Tongue (tissue), 2 donors: ENCODE measurements around the gene DENND5A. TPM values are rescaled to one million over a fixed set of nuclear protein-coding genes. Genes with fewer than 3 reads are reported as not detected.

ENCODE experiments used
- DNase-seq: peaks from one replicate; pipeline ENCODE4 v3.0.0-alpha.2; 2015
- total RNA-seq: library from RNA; depleted of rRNA; stranded (reverse); fragments of >200 nt; gene quantifications from one replicate; pipeline ENCODE4 v1.2.3, GENCODE V29; 2014

DENND5A gene
- total RNA-seq: 124 TPM

DNA sequence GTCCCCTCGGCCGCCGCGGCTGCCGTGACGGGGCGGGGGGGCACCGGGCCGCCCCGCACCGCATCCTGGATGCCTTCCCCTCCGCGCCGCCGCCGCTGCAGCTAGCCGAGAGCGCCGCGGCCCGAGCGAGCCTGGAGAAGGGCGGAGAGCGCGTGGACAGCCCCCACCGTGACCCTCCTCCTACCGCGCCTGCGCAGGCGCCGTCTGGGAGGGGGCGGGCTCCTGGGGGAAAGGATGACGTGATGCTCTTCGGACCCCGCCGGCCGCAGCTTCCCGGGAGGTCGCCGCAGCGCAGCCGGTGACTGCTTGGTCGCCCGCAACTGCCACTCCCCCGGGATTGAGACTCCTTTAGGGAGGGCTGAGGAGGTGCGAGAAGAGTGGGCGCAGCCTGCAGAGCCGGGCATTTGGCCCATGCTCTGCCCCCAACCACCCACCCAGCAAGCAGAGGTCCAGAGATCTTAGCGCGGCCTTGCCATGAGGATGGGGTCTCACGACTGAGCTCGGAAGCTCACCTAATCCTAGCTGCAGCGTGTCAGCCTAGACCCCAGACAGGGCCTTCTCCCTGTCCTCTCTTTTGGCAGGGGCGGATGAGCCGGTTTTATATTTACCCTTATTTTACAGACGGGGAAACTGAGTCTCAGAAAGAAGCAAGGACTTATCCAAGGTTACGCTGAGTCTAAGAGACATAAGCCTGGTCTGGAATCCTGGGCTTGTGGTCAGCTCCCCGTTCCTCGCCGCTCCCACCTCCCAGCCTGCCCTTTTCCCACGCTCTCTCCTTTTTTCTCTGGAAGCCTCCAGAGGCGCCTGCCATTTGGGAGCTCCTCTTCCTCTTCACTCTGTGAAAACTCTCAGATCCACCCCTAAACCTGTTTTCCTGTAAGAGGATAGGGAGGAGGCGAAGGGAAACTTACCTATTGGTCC lies at the start of gene DENND5A:
TSS of gene DENND5A (minus strand) at position 140 of the 921 bp plus-strand sequence. CDS start 281 bp downstream, outside the sequence.
- DNase-seq: peak; percentile 96

DNA sequence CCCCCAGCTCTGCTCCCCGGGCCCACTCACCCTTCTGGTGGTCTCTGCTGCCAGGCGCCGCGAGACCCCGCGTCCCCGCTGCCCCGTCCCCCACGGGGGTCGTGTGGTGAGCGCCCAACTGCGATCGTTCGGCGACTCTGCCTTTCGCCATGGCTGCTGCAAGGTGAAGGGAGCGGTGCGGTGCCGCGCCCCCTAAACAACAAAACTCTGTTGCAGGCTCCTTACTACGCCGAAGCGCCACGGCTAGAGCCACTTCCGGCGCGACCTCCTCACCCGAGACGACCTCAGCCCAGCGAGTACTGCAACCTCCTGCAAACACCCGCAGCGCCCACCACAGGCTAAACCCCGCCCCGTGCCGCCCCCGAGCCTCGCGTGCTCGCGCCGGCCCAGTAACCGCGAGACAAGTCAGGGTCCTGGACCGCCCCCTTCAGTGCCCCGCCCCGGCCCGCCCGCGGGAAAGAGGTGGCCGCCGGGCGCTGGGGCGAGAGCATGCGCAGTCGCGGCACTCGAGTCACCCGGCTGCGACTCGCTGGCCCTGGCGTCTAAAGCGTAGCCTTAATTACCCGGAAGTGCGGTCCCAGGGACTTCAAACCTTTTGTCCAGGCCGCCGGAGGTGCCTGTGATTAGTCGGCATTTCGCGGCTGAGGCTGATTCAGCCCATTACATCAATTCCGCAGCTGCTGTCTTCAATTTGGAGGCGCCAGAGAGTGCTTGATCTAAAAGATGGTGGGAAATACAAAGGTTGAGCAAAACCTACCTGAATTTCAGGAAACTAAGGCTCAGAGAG lies 49.3 kb upstream of the DENND5A start, which contains the start of gene TMEM41B:
TSS of gene TMEM41B (minus strand) at position 303 of the 787 bp plus-strand sequence. CDS start at position 151, 152 bp downstream.
- peak; percentile 99 for DNase-seq

DNA sequence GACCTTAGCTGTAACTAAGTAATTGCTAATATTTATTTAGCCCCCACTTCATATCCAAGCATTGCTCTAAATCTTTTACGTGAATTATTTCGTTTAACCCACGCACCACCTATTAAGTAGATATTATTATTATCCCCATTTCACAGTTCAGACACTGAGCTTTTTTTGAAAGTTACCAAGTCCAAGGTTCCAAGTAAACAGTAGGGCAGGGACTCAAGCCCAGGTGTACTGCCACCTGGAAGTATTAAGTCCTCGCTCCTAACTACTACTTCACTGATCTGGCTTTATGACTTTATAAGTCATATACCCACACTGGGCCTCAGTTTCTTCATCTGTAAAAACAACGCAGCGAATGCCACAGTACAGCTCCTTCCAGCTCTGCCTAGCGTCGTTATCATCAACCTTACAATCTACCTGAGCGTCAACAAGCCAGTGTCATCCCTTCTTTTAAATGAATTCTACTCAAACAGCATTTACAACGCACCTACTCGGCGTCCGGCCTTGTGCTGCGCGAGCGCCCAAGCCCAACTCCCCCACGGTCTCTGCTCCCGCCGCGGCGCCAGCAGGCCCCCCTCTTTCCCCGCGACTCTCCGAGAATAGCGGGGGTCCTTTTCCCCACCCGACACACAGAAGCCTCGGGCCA lies 48.6 kb upstream of the DENND5A start:
- peak; percentile 60 for DNase-seq

DNA sequence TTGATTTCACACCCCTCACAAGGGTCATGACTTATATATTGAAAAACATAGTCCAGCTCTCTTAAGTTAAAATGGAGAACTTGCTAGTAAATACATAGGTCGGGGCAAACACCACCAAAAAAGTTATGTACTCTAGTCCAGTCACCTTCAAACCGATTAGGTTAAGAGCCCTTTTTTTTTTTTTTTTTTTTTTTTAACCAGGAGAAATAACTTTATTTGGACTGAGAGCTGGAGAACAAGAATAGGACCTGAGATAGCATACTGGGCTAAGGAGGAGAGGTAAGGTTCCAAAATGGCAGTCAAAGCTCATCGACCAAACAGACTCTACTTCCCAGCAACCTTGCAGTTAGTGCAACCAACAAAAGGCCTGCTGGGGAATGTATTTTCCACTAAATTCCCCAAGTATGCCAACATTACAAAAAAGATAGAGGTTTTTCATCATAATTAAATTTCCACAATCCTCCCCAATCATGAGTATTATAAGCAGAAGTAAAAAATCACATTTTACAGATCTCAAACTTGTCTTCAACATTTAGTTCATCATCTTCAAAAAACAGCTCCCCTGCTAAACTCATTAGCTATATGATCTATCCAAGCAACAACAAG lies 45.4 kb upstream of the DENND5A start:
- DNase-seq: no peak

DNA sequence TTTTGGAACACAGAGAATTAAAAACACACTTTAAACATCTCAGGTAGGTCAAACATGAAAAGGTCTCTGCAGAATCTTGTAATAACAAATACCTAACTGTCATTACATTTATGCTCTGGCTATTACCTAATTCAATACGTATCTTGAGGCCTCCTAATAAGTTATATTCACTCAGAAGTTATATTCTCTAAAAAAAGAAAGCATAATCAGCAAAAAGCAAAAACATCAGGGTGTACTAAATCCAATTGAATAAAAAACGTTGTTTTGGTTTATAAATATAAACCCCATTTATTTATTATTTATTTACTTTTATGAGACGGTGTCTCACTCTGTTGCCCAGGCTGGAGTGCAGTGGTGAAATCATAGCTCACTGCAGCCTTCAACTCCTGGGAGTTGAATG lies 39.0 kb upstream of the DENND5A start:
- no peak for DNase-seq

DNA sequence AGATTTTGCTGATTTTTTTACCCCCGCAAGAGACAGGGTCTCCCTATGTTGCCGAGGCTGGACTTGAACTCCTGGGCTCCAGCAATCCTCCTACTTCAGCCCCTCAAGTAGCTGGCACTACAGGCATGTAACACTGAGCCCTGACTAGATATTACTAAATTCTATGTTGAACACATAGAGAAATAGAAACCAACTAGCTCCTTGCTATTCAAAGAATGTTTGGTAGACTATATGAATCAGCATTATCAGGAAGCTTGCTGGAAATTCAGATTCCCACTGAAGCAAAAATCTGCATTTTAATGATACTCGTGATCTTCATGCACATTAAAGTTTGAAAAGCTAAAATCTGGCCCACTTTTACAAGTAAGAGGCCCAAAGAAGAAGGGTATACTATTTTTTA lies 37.3 kb upstream of the DENND5A start:
- no peak for DNase-seq

DNA sequence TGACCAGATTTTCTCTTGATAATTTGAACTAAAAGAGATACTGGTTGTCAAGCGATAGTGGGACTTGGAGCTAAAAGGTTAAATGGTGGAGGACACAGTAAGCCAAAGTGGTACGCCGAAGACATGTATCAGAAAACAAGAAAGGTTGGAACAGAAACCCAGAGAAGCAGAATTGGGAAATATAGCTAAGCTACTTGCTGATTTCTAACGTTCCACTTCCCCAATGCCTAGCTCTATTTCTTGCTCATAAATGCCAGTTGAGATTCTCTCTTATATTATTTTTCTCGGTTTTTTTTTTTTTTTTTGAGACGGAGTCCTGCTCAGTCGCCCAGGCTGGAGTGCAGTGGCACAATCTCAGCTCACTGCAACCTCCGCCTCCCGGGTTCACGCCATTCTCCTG lies 36.6 kb upstream of the DENND5A start:
- DNase-seq: no peak

DNA sequence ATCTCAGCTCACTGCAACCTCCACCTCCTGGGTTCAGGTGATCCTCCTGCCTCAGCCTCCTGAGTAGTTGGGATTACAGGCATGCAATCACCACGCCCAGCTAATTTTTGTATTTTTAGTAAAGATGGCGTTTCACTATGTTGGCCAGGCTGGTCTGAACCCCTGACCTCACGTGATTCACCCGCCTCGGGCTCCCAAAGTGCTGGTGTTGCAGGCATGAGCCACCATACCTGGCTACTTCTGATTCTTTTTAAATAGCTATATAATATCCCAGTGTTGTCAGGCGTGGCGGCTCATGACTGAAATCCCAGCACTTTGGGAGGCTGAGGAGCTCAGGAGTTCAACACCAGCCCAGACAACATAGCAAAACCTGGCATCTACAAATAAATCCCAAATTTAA lies 28.5 kb upstream of the DENND5A start:
- no peak for DNase-seq

DNA sequence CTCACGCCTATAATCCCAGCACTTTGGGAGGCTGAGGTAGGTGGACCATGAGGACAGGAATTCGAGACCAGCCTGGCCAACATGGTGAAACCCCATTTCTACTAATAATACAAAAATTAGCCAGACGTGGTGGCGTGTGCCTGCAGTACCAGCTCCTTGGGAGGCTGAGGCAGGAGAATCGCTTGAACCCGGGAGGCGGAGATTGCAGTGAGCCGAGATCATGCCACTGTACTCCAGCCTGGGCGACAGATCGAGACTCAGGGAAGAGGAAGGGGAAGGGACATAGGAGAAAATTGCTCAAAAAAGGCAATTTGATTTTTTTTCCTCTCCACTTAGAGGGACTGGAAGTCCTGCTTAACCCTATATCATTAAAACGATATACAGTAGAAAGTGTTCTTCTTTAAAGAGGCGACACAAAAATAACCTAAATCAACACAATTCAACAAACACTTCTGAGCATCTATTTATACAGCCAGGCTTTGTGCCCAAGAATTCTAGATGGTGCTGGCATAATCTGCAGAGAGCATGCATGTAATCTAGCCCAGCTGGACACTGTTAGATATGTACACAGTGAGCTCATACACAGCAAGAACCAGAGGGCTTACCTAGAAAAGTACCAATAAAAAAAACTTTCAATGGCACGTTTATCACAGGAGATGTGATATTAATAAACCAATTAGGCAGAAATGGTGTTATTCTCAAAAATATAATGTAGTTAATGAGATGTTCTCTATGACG lies 20.9 kb upstream of the DENND5A start:
- no peak for DNase-seq

DNA sequence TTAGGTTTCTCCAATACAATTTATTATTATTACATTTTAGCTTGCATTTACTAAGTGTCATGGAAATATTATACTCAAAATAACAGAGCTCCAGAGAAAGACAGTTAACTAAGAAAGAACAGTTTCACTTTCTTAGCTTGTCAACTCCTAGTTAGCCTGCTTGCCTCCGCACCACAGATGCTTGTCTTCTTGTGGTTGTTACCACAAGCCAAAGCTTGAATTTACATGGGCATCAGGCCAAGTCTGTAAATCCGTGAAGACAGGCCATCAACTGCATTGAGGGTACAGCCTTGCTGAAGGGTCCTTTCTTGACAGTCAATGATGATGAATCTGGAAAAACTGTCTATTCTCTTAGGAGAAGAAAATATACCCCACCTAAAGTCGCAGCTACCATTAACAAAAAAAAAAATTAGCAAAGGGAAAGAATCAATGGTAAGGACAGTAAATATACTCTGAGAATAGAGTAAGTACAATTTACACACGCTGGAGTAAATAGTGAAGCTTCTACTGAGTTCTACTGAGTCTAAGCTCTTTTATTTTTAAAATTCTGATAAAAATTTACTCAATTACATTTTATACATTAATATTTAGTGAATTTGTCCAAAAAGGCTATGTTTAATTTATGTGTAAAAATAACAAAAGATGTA lies 15.6 kb upstream of the DENND5A start:
- DNase-seq: peak; percentile 59

DNA sequence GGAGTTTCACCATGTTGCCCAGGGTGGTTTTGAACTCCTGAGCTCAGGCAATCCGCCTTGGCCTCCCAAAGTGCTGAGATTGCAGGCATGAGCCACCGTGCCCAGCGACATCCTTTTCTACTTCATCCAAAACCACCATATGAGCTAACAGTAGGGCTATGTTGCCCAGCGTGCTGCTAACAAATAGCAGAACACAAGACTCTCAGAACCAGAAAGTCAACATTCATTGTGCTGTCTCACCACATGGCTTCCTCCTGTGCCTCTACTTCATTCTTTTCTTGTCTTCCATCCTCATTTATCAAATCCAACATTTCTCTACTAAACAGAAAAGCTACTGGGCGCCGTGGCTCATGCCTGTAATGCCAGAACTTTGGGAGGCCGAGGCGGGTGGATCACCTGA lies 12.0 kb upstream of the DENND5A start:
- no peak for DNase-seq

DNA sequence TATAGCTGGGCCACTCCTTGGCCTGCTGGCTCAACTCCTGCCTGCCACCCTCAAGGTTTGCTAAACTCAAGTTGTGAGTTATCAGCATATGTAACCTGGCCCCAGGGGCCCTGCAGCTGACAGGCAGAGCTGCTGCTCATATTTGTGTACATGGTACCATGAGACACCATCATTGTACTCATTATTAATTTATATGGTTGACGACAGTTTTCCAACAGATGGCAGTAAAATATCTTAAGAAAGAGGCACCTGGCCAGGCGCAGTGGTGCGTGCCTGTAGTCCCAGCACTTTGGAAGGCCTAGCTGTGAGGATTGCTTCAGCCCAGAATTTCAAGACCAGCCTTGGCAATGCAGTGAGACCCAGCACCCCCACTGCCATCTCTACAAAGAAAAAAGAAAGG lies 11.4 kb upstream of the DENND5A start:
- DNase-seq: no peak

DNA sequence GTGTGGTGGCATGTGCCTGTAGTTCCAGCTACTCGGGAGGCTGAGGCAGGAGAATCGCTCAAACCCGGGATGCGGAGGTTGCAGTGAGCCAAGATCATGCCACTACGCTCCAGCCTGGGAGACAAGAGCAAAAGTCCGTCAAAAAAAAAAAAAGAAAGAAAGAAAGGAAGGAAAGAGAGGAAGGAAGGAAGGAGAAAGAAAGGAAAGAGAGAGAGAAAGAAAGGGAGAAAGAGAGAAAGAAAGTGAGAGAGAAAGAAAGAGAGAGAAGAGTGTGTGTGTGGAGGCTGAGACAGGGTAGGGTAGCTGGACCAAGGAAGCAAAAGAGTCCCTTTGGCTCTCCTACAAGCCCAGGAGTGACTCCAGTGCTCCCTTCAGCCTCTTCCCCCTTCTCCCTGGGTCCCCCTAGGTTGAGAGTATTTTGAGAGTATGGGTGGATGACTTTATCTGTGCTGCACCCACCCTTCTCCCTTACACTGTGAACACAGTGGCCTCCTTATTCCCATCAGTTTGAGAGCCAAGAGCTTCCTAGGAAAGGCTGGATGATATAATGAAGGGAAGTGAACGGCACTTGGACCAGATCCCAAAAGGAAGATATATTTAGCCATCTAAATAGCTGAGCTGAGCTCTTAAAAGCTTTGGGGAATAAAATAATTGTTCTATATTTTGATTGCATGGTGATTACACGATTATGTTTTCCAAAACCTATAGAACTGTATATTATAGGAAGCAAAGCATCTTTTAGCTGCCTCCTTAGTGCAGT lies 9.5 kb upstream of the DENND5A start:
- DNase-seq: peak; percentile 63

DNA sequence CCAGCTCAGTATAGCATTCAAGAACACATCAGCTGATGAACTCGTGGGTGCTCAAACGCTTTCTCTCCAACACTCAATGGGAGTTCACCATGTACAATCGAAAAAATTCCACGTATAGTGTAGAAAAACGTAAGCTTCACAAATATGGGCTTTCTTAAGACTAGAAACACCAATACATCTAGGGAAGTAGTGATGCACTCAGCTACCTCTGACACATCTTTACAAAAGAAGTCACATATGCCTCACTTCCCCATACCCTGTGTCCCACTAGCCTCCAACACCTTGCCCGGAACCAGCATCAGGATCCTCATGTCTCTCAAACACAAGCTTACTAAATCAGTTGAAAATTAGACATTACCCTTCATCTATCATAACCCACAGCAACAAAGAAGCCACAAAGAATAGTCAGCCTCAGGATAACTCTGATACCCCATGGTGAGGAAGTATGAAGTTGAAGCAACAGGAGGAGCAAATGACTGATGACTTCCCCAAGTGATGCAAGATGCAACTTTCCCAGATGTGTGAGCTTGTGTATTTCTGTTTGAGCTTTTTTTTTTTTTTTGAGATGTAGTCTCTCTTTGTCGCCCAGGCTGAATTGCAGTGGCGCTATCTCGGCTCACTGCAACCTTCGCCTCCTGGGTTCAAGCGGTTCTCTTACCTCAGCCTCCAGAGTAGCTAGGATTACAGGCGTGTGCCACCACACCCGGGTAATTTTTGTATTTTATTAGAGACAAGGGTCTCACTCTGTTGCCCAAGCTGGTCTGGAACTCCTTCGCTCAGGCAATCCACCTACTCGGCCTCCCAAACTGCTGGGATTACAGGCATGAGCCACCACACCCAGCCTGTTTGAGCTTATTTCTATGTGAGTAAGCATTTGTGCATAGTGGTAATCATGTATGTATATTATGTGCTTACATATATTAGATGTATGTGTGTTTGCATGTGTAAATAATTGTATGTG lies 8.5 kb upstream of the DENND5A start:
- DNase-seq: no peak

DNA sequence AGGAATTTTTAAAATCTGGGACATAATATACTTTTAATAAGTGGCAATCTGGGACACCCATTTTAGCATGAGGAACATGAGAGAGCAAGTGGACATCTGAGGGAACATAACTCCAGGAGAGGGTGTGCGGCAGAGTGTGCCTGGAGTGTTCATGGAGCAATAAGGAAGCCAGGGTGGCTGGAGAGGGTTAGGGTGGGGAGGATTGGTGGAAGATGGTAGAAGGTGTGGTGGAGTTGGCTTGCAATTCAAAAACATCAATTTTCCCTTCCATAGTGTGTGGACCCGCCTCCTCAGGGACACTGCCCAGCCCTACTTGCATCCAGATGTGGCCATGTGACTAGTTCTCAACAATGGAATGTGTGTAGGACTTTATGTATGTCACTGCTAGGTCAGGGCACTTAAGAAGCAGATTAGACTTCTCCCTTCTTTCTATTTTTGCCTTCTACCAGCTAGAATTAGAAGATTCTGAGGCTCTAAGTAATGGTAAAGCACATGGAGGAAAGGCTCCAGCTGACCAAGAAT lies 4.4 kb upstream of the DENND5A start:
- no peak for DNase-seq

DNA sequence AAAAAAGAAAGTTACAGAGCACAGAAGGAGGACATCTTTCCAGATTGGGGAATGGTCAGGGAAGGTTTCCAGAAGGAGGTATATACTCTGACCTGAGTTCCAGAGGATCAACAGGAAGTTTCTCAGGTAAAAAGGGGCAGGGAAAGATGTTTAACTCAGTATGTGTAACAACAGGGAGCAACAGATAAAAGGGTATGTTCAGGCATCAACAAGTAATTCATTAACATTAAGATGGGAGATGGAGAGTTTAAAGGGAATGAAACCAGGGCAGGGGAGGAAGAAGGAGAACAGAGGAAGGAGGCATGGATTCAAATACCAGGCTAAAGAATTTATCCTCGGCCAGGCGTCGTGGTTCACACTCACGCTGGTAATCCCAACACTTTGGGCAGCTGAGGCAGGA lies 2.5 kb upstream of the DENND5A start:
- no peak for DNase-seq

DNA sequence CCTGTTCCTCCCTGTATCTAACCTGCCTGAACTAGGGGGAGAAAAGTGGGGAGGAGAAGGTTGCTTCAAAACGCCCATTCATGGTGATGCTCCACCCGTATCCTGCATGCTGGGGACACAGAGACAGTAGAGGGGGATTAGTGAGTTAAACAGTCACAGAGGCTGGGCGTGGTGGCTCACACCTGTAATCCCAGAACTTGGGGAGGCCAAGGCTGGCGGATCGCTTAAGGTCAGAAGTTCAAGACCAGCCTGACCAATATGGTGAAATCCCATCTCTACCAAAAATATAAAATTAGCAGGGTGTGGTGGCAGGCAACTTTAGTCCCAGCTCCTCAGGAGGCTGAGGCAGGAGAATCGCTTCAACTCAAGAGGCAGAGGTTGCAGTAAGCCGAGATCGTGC lies 1.8 kb upstream of the DENND5A start:
- DNase-seq: no peak

DNA sequence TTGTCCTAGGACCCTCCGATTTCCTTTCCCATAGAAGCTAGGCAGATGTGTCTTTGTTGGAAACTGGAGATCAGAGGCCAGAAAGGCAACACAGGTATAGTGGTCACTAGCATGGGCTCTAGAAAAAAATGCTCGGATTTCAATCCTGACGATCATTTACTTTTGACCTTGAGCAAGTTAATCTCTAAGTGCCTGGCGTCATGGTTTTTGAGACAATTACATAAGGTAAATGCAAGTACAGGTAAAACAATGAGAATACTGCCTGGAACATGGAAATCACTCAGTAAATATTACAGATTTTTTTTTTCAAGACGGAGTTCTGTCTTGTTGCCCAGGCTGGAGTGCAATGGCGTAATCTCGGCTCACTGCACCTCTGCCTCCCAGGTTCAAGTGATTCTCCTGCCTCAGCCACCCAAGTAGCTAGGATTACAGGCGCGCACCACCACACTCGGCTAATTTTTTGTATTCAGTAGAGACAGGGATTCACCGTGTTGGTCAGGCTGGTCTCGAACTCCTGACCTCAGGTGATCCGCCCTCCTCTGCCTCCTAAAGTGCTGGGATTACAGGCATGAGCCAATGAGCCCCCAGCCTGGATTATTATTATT lies 1.1 kb upstream of the DENND5A start:
- no peak for DNase-seq
